Measurements from ENCODE around the gene LRIT3. TPM values are rescaled to one million over a fixed set of nuclear protein-coding genes. Genes with fewer than 3 reads are reported as not detected.

Gene LRIT3
- 0.05 and 0.17 TPM in 2 replicates for total RNA-seq

- DNase-seq, result no peak
These were observed at the start of gene LRIT3 for GRCh38 chr4:109847896-109848442. Gene LRIT3, plus strand, starts transcription at chr4:109848107. Its CDS starts 95 bp downstream, at chr4:109848202.

GRCh38 chr4:109798866-109799265 lies 49.0 kb upstream of the LRIT3 start:
- no peak for DNase-seq

GRCh38 chr4:109801099-109801789 lies 46.7 kb upstream of the LRIT3 start:
- DNase-seq, result peak; percentile 40

- DNase-seq, result peak; percentile 83
These were observed 46.0 kb upstream of the LRIT3 start, which contains the start of gene CFI for GRCh38 chr4:109801895-109802319. Gene CFI, minus strand, starts transcription at chr4:109801999. Its CDS starts 28 bp downstream, at chr4:109801971.

DNA sequence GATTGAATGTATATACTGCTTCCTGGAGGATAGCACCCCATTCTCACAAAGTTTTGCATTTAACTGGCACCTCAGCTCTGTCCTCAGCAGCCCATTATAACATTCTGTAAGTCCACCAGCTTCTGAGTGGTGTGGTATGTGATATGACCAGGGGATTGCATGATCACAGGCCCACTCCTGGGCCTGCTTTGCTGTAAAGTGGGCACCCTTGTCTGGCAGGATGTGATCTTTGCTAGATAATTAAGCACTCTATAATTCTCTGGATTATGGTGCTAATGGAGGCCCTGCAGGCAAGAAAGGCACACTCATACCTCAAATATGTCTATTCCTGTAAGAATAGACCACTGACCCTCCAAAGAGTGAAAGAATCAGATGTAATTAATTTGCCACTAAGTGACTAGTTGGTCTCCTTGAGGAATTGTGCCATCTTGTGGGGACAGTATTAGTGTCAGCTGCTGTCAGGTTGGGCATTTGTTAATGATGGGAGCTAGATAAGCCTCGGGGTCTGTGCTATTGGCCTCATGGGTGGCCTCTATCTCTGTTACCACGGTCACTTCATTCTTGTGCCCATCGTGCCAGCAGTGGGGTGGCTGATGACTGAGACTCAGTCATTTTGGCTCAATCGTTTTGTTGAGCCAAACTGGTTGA lies 43.9 kb upstream of the LRIT3 start:
- peak; percentile 81 for DNase-seq

DNA sequence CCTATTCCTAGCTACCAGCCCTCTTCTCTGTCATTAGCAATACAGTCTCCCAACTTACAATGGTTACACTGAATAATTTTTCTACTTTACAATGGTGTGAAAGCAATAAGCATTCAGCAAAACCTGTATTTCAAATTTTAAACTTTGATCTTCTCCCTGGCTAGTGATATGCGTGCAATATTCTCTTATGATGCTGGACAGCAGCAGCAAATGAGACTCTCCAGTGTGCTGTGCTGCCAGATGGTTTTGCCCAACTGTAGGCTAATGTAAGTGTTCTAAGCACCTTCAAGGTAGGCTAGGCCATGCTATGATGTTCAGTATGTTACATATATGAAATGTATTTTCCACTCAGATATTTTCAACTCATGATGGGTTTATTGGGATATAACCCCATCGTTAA lies 38.3 kb upstream of the LRIT3 start:
- DNase-seq, result no peak

DNA sequence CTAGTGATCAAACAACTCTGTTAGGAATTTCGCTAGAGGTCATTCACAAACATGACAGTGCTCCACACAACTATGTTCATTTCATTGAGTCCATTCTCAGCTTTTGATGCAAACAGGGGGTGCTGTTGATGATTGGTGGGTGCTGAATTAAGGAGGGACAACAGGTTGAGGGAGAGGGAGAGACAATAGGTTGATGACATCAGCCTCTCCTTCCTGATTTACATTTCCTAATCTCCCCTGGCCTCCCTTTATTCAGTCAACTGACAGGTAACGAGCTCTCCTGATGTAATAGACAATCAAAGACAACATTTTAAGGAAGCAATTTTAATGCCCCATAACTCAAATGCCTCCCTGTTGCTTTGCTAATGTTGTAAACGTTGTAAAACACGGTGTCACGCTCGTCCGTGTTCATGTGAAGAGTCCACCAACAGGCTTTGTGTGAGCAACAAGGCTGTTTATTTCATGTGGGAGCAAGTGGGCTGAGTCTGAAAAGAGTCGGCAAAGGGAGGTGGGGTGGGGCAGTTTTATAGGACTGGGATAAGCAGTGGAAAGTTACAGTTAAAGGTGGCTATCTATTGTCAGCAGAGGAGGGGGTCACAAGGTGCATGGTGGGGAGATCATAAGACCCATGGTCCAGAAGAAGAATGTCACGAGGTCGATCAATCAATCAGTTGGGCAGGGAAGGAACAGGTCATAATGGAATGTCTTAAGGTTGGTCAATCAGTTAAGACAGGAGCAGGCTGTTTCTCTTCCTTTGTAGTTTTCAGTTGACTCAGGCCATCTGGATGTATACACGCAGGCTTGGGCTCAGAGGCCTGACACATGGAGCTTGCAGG lies 37.1 kb upstream of the LRIT3 start:
- no peak for DNase-seq

GRCh38 chr4:109811707-109812106 lies 36.2 kb upstream of the LRIT3 start:
- no peak for DNase-seq

DNA sequence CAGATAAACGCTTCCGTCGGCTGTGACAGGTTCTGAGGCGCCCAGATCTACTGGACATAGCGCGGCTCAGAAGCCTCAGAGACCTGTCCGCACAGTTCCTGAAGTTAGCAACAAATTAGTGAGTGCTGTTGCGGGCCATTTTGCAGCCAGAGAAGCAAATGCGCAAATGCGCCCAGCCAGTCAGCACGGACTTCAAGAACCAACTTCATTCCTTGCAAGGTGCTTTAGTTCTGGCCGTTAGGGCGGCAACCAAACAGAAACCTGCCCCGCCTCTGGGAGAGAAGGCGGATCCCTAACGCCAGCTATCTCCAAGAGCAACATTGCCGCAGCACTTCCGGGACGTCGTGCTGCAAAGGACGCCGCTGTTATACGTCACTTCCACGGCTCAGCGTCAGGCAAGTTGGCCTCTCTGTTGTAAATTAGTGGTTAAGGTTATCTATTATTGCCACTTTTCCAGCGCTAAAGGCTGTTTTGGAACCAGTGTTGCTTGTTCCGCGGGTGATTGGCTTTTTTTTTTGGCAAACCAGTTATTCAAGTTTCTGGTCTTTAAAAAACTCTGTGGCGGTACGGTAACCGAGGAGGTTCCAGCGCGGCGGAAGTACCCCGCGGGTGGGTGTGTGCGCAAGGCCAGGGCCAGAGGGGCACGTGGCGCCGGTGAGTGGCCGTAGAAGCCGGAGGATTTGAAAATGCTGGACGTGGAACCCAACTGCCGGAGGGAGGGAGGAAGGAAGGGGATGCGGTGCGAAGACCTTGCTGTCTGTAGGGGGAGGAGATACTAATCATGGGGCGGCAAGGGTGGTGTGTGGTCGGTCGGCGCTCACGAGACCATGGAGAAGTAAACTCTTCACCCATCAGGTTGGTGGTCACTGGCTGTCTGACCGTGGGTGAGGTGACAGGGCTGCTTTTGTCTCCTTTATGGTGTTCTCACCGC lies 32.5 kb upstream of the LRIT3 start, which contains the start of gene GAR1:
Gene GAR1 (plus strand): TSS at position 612 of the 931 bp plus-strand sequence. CDS start 403 bp downstream, outside the sequence.
- peak; percentile 96 for DNase-seq

DNA sequence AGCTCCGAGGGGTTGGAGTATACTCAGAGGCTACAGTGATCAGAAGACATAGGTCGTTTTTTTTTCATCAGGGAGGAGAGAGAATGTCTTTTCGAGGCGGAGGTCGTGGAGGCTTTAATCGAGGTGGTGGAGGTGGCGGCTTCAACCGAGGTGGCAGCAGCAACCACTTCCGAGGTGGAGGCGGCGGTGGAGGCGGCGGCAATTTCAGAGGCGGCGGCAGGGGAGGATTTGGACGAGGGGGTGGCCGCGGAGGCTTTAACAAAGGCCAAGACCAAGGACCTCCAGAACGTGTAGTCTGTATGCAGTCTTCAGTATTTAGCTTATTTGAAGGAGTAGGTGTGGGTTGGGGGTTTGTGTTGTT lies 31.8 kb upstream of the LRIT3 start:
- peak; percentile 20 for DNase-seq

GRCh38 chr4:109816894-109817293 lies 31.0 kb upstream of the LRIT3 start:
- no peak for DNase-seq

- no peak for DNase-seq
These were observed 29.6 kb upstream of the LRIT3 start for GRCh38 chr4:109818268-109818667.

- peak; percentile 21 for DNase-seq
These were observed 27.3 kb upstream of the LRIT3 start for GRCh38 chr4:109820563-109820962.

DNA sequence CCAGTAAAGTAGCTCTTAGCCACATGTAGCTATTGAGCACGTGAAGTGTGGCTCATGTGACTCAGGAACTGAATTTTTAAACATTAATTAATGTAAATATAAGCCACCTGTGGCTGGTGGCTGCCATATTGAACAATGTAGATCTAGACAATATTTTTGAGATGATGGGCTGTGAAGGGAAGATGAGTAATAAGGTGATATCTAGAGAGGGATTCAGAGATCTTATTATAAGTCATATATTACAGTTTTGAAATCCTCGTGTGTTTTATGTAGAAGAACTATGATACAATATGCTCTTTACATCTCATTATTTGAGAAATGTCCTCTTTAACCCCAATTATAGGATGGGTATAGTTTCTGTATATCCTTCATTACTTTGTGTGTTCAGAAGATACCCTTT lies 26.7 kb upstream of the LRIT3 start:
- no peak for DNase-seq

- DNase-seq, result peak; percentile 43
These were observed 21.2 kb upstream of the LRIT3 start for GRCh38 chr4:109826719-109827118.

DNA sequence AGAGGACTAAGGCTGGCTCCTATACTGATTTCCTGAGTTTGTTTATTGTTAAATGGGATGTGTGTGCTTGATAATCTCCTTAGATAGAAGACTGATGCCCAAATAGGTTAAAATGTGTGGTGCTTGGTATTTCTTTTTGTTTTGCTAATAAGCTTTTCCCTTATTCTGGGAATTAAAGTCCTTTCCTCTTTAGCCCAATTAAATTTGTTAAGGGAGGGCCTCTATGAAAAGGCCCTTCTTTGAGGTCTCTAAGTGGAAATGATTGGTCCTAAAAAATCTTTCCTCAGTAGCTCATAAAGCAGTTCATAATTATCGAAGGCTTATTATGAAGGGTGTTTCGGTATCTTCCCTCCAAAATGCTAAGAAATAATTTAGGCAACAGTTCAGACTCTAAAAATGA lies 20.2 kb upstream of the LRIT3 start, which contains the start of gene RRH:
Gene RRH (plus strand): TSS at position 301 of the 400 bp plus-strand sequence. CDS start 56 bp downstream, at position 357.
- no peak for DNase-seq

- DNase-seq, result no peak
These were observed 14.2 kb upstream of the LRIT3 start for GRCh38 chr4:109833756-109834155.

- DNase-seq, result no peak
These were observed 10.9 kb upstream of the LRIT3 start for GRCh38 chr4:109836985-109837384.

DNA sequence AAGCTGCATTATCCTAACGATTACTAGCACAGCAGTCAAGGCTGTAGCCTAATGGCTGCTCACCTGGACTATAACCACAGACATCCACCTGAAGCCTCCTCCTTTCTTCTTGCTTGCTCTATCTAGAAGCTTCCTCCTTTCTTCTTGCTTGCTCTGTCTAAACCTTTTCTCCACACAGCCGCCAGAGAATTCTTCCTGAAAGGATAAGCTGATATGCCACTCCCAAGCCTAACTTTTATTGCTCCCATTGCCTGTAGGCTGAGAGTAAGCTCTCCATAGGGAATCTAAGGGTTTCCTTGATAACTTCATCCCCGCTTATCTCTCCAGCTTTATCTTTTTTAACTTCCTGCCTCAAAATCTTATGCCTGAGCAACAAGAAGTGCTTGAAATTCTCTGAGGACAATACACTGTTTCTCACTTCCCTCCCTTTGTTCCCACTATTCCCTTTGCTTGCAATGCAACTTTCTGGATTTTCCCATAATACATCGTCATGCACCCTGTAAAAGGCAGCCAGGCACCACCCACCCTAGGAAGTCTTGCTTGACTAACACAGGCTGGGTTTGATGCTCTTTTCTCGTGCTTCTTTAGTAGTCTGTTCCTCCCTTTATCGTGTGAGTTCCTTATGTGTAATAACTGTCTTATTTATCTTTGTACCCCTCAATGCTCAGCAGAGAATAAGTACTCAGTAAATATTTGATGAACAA lies 1.4 kb upstream of the LRIT3 start:
- DNase-seq, result no peak

DNA sequence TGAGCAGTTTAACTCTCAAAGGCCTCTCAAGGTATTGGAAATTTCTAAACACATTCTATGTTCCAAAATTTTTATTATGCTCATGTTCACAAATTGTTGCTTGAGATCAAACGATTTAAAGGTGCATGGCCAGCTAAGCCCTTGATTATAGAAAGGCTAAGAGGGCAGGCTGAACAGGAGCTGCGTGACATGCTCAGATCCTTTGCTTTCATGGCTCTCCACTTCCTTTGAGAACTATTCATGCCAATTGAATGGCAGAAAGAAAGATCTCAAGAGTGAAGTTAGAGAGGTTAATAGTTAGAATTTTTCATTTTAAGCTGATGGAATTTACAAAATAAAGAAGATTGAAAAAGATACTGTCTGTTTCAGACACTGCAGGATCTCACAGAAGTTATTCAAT lies 594 bp downstream of the LRIT3 start:
- no peak for DNase-seq

DNA sequence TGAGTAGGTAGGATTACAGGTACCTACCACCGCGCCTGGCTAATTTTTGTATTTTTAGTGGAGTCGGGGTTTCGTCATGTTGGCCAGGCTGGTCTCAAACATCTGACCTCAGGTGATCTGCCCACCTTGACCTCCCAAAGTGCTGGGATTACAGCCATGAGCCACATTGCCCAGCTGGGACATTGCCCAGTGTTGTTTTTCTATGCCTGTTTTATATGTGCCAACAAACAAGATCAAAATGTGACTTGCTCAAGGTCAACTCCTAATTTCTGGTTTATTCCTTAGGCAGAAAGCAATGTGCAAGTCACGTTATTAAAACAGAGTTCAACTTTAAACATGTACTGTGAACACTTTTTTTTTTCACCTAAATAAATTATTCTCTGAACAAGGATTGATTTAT lies 2.7 kb downstream of the LRIT3 start:
- DNase-seq, result no peak
